Epithelial cell of proximal tubule (primary cell): ENCODE results near the gene ARHGEF7. TPM values are rescaled to one million over a fixed set of nuclear protein-coding genes. Genes with fewer than 3 reads are reported as not detected.
A peak's percentile ranks its signal among the peaks of the same experiment; 100 is the strongest.

ENCODE experiments used
- DNase-seq: peaks from one replicate; pipeline ENCODE4 v3.0.0-alpha.2; 2011; ENCODE audit warnings: low read depth
- H3K4me3 ChIP-seq: 2 replicates; pipeline ENCODE4 v1.5.1; 2011; ENCODE audit warnings: low read depth, mild to moderate bottlenecking, low read length
- CTCF ChIP-seq: conservative IDR thresholded peaks from 2 replicates; pipeline ENCODE4 v1.5.1; 2012; ENCODE audit warnings: low read depth, mild to moderate bottlenecking, low read length
- total RNA-seq: library from RNA; depleted of rRNA; stranded (reverse); fragments of >200 nt; gene quantifications from 2 replicates; pipeline ENCODE4 v1.2.3, GENCODE V29; 2015

ARHGEF7 gene
- total RNA-seq, 1 donor from 2014 or later: 21.9 TPM

GRCh38 chr13:111145071-111145470, 30.0 kb downstream of the ARHGEF7 start:
- no peak overlapping the region for H3K4me3 ChIP-seq
- no peak for DNase-seq
- no peak for TF ChIP-seq CTCF

- no peak overlapping the region for H3K4me3 ChIP-seq
- TF ChIP-seq CTCF: no peak
- DNase-seq: no peak
Observed at GRCh38 chr13:111145506-111145905, 30.4 kb downstream of the ARHGEF7 start.

GRCh38 chr13:111152844-111153243, 37.7 kb downstream of the ARHGEF7 start:
- H3K4me3 ChIP-seq: peak overlapping the region; percentile 72
- DNase-seq: peak; percentile 50
- no peak for TF ChIP-seq CTCF

- peak; percentile 1 for TF ChIP-seq CTCF
- no peak for DNase-seq
- peak overlapping the region; percentile 72 for H3K4me3 ChIP-seq
Observed at GRCh38 chr13:111153279-111153976, 38.3 kb downstream of the ARHGEF7 start.

GRCh38 chr13:111153977-111154332, 38.8 kb downstream of the ARHGEF7 start:
- peak; percentile 31 for TF ChIP-seq CTCF
- H3K4me3 ChIP-seq: peak overlapping the region; percentile 72
- DNase-seq: no peak

- no peak for TF ChIP-seq CTCF
- no peak overlapping the region for H3K4me3 ChIP-seq
- no peak for DNase-seq
Observed at GRCh38 chr13:111156421-111156820, 41.3 kb downstream of the ARHGEF7 start.

- no peak overlapping the region for H3K4me3 ChIP-seq
- no peak for TF ChIP-seq CTCF
- no peak for DNase-seq
Observed at GRCh38 chr13:111158136-111158805, 43.2 kb downstream of the ARHGEF7 start.
